K562 (cell line): ENCODE results near the gene ATP13A4. TPM values are rescaled to one million over a fixed set of nuclear protein-coding genes. Genes with fewer than 3 reads are reported as not detected.

Source experiments
- ARID1B ChIP-seq: fragments of 450-650 bp; IDR thresholded peaks from 2 replicates; pipeline ENCODE4 v1.6.1; 2016; ENCODE audit warnings: antibody characterized with exemption, mild to moderate bottlenecking, inconsistent platforms
- CCAR2 ChIP-seq: fragments of 200-400 bp; formaldehyde crosslinking; IDR thresholded peaks from 2 replicates; pipeline ENCODE4 v1.6.1; 2017; ENCODE audit warnings: mild to moderate bottlenecking, low read depth, low read length
- CHD2 ChIP-seq: IDR thresholded peaks from 2 replicates; pipeline ENCODE4 v1.6.1; 2011; ENCODE audit warnings: low read depth, low read length
- E2F1 ChIP-seq: sonication (generic); formaldehyde crosslinking; IDR thresholded peaks from 2 replicates; pipeline ENCODE4 v1.8.1; 2023; ENCODE audit warnings: mild to moderate bottlenecking, missing genetic modification reagents, moderate library complexity
- ELF1 ChIP-seq: fragments of 200-800 bp; sonication (Bioruptor generic); IDR thresholded peaks from 2 replicates; pipeline ENCODE4 v1.6.1; 2016; ENCODE audit warnings: missing genetic modification characterization, missing compliant biosample characterization
- FOS ChIP-seq: IDR thresholded peaks from 3 replicates; pipeline ENCODE4 v1.6.1; 2011; ENCODE audit not compliant: insufficient read length; ENCODE audit errors: extremely low read depth
- KAT7 ChIP-seq: sonication (generic); formaldehyde crosslinking; IDR thresholded peaks from 2 replicates; pipeline ENCODE4 v1.8.0; 2022; ENCODE audit warnings: missing genetic modification reagents, mild to moderate bottlenecking, borderline replicate concordance
- MAZ ChIP-seq, 2 experiments: fragments of 450-650 bp in 1 of 2; sonication (generic) in 1 of 2; formaldehyde crosslinking; IDR thresholded peaks in 1 of 2; conservative IDR thresholded peaks in 1 of 2; 2 replicates each; pipeline versions ENCODE4 v1.4.0 to v1.5.0; 2020; ENCODE audit warnings: mild to moderate bottlenecking in 1 of 2, missing genetic modification reagents in 1 of 2
- NUFIP1 ChIP-seq: fragments of 450-650 bp; IDR thresholded peaks from 2 replicates; pipeline ENCODE4 v1.6.1; 2018; ENCODE audit not compliant: partially characterized antibody
- PHB ChIP-seq: fragments of 250-450 bp; sonication (Bioruptor Pico); IDR thresholded peaks from 2 replicates; pipeline ENCODE4 v1.5.0; 2021
- PML ChIP-seq: IDR thresholded peaks from 2 replicates; pipeline ENCODE4 v1.6.1; 2012; ENCODE audit warnings: low read length, inconsistent platforms
- RB1 ChIP-seq: fragments of 450-650 bp; IDR thresholded peaks from 2 replicates; pipeline ENCODE4 v1.6.1; 2017; ENCODE audit warnings: low read depth, mild to moderate bottlenecking
- RBM22 ChIP-seq: fragments of 200-400 bp; formaldehyde crosslinking; IDR thresholded peaks from 2 replicates; pipeline ENCODE4 v1.6.1; 2018; ENCODE audit warnings: low read length, low read depth; ENCODE audit not compliant: poor library complexity, severe bottlenecking
- TAF15 ChIP-seq: fragments of 200-400 bp; formaldehyde crosslinking; IDR thresholded peaks from 2 replicates; pipeline ENCODE4 v1.6.1; 2017; ENCODE audit warnings: mild to moderate bottlenecking, low read depth, low read length, moderate library complexity
- TCF3 ChIP-seq: sonication (generic); formaldehyde crosslinking; IDR thresholded peaks from 2 replicates; pipeline ENCODE4 v1.4.0; 2020; ENCODE audit warnings: mild to moderate bottlenecking, missing genetic modification reagents
- TFE3 ChIP-seq: fragments of 450-650 bp; formaldehyde crosslinking; IDR thresholded peaks from 2 replicates; pipeline ENCODE4 v1.4.0; 2020; ENCODE audit warnings: mild to moderate bottlenecking, mixed read lengths
- ZNF232 ChIP-seq: sonication (generic); formaldehyde crosslinking; IDR thresholded peaks from 2 replicates; pipeline ENCODE4 v1.8.0; 2022; ENCODE audit warnings: mild to moderate bottlenecking, missing genetic modification reagents
- ZNF280B ChIP-seq: fragments of 250-450 bp; sonication (Bioruptor Pico); IDR thresholded peaks from 2 replicates; pipeline ENCODE4 v1.5.1; 2021; ENCODE audit warnings: mild to moderate bottlenecking
- ZNF512 ChIP-seq: IDR thresholded peaks from 2 replicates; pipeline ENCODE4 v1.6.1; 2016; ENCODE audit warnings: missing genetic modification characterization, missing compliant biosample characterization
- ZNF586 ChIP-seq: fragments of 450-650 bp; formaldehyde crosslinking; conservative IDR thresholded peaks from 2 replicates; pipeline ENCODE4 v1.4.0; 2020; ENCODE audit warnings: mild to moderate bottlenecking, moderate library complexity
- ZNF668 ChIP-seq: fragments of 250-450 bp; sonication (Bioruptor Pico); IDR thresholded peaks from 2 replicates; pipeline ENCODE4 v1.8.0; 2022; ENCODE audit warnings: mild to moderate bottlenecking, inconsistent platforms
- ZNF778 ChIP-seq: fragments of 450-650 bp; formaldehyde crosslinking; IDR thresholded peaks from 2 replicates; pipeline ENCODE4 v1.4.0; 2020; ENCODE audit warnings: mild to moderate bottlenecking, moderate library complexity
- polyA plus RNA-seq, 8 experiments: library from polyadenylated mRNA; depleted of rRNA in 4 of 8; stranded (reverse) in 5 of 8; unstranded in 3 of 8; fragments of >200 nt; fragmentation: Nextera tagmentation in 2 of 8; fragmentation: Illumina TruSeq in 1 of 8; extraction: Ambion mirVana in 2 of 8; extraction: Trizol in 1 of 8; gene quantifications; 2 replicates each; pipeline versions ENCODE4 v1.2.1 to v1.2.3, GENCODE V29; 2011 to 2014; ENCODE audit warnings: inconsistent platforms in 1 of 8, missing spikeins in 1 of 8
- total RNA-seq, 7 experiments: library from RNA; depleted of rRNA in 6 of 7; stranded (reverse); fragments of >200 nt in 6 of 7; fragmentation: Illumina TruSeq in 2 of 7; extraction: Trizol in 2 of 7; gene quantifications; 2 replicates each; pipeline versions ENCODE4 v1.2.1 to v1.2.3, GENCODE V29; 2011 to 2021; ENCODE audit warnings: low replicate concordance in 1 of 7

Gene ATP13A4
- total and polyA plus RNA-seq, 9 of the 15 experiments (the other 6 are each of a cell fraction or from before 2014, with no cell fraction given) = 0.03 to 0.14 (median 0.07) TPM; not detected in 6

GRCh38 chr3:193592841-193593667 lies 38.4 kb upstream of the ATP13A4 start, which contains the start of gene OPA1 (continued):
- TF ChIP-seq RBM22 = no peak
- TF ChIP-seq PHB = no peak
- no peak for TF ChIP-seq ZNF232 (CRISPR knock-in tag)
- no peak for TF ChIP-seq ZNF280B
- TF ChIP-seq KAT7 (CRISPR knock-in tag) = peak; percentile 92; the same call in 1 of the 2 replicates
- no peak for TF ChIP-seq TFE3 (CRISPR knock-in tag)
- peak; percentile 71; the same call in 1 of the 2 replicates for TF ChIP-seq CHD2
- peak; percentile 24 for TF ChIP-seq ARID1B
- TF ChIP-seq NUFIP1 = no peak
- TF ChIP-seq TCF3 (CRISPR knock-in tag) = peak; percentile 13; the same call in 1 of the 2 replicates
- TF ChIP-seq ZNF778 (CRISPR knock-in tag) = no peak
- no peak for TF ChIP-seq FOS
- peak; percentile 87 for TF ChIP-seq E2F1 (CRISPR knock-in tag)
- no peak for TF ChIP-seq ZNF586 (CRISPR knock-in tag)
- TF ChIP-seq ELF1 (tag) = peak; percentile 98
- peak; percentile 76 for TF ChIP-seq PML
- no peak for TF ChIP-seq TAF15
- TF ChIP-seq ZNF668 (CRISPR knock-in tag) = no peak
- TF ChIP-seq CCAR2 = no peak
- TF ChIP-seq ZNF512 = no peak
- TF ChIP-seq RB1 = peak; percentile 65; the same call in 1 of the 2 replicates
- TF ChIP-seq MAZ (CRISPR knock-in tag; conservative IDR thresholded peaks at IDR 0.05 in 1 of 2, IDR thresholded peaks at IDR 0.05 in 1 of 2) = peak; percentile 87 to 98
